ENCODE measurements around the gene GATAD2B. TPM values are rescaled to one million over a fixed set of nuclear protein-coding genes. Genes with fewer than 3 reads are reported as not detected.

GATAD2B gene
- total and polyA plus RNA-seq, 2 of the 4 experiments (the other 2 are of a cell fraction) = 3.8 to 6.2 TPM

DNA sequence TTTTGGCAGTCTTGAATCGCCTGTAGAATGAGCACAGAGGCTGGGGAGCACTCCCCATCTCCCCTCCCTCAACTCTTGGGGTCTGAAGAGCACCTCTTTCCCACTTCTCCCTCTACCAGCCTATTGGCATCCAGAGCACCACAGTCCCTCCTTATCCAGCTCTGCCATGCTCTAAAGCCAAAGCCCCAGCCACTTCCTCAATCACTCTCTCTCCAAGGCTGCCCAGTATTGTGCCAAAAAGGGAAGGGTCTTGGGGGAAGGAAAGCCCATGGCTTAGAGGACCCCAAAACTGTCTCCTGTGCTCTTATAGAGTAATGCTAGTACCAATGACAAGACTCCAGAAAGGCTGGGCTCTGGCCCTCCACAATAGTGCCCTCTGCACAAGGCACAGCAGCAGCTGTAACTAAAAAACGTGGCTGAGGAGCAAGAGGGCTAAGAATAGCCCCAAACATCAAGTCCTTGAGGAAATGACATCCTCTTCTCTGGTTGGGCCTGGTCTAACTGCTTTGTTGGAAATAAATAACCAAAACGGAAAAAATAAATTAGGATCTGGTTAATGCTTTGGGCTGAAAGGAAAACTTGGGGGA is 119.2 kb downstream of the GATAD2B start:
- no peak overlapping the region for H2BK20ac ChIP-seq (ENCODE audit: low read depth, low read length)
- no peak overlapping the region for H3K18ac ChIP-seq (ENCODE audit: low read depth, low read length)
- ATAC-seq (ENCODE audit: low read depth) = no peak
- no peak overlapping the region for H2AFZ ChIP-seq (replicated peaks; ENCODE audit: low read length, poor library complexity)
- H4K5ac ChIP-seq (ENCODE audit: low read depth, low read length) = no peak overlapping the region
- POLR2A ChIA-PET (ENCODE audit: unreplicated experiment) = no interaction called here
- H3K27ac ChIP-seq (ENCODE audit: insufficient read depth, low read length) = no peak overlapping the region
- H3K4me1 ChIP-seq (ENCODE audit: control insufficient read depth, insufficient read depth, low read length) = 0 out of 2 replicates have a peak, but pooled peaks cover 3% of the 10 kb centered on the region
- no peak for DNase-seq
- H3K4ac ChIP-seq (ENCODE audit: low read depth, low read length) = no peak overlapping the region
- H3K79me1 ChIP-seq (ENCODE audit: low read depth in 1 of 2, low read length in 2 of 2) = 0 out of 4 replicates have a peak, but pooled peaks cover 2 to 4% of the 10 kb centered on the region in 2 experiments
- TF ChIP-seq RFX5 (IDR thresholded peaks at IDR 0.05; ENCODE audit: low read depth, low read length) (no peak), RCOR1 (IDR thresholded peaks at IDR 0.05; ENCODE audit: insufficient replicate concordance, low read length) (no peak), CEBPB (IDR thresholded peaks at IDR 0.05; ENCODE audit: low read depth, low read length) (no peak), SMC3 (IDR thresholded peaks at IDR 0.05; ENCODE audit: low read depth, low read length) (no peak), FOS (IDR thresholded peaks at IDR 0.05; ENCODE audit: low read depth, low read length) (no peak), MAFK (IDR thresholded peaks at IDR 0.05; ENCODE audit: low read depth, low read length) (no peak), POLR2A (IDR thresholded peaks at IDR 0.05; ENCODE audit: low read depth, low read length) (no peak), MAZ (IDR thresholded peaks at IDR 0.05; ENCODE audit: borderline replicate concordance, low read depth, low read length) (no peak), NFE2L2 (IDR thresholded peaks at IDR 0.05; ENCODE audit: low read depth, low read length) (no peak), CHD1 (IDR thresholded peaks at IDR 0.05; ENCODE audit: low read depth, low read length) (no peak), MXI1 (IDR thresholded peaks at IDR 0.05; ENCODE audit: borderline replicate concordance, low read depth, low read length) (no peak), BHLHE40 (IDR thresholded peaks at IDR 0.05; ENCODE audit: low read depth, low read length) (no peak), RAD21 (IDR thresholded peaks at IDR 0.05; ENCODE audit: low read length) (no peak)
- TF ChIP-seq, protein P1, sequence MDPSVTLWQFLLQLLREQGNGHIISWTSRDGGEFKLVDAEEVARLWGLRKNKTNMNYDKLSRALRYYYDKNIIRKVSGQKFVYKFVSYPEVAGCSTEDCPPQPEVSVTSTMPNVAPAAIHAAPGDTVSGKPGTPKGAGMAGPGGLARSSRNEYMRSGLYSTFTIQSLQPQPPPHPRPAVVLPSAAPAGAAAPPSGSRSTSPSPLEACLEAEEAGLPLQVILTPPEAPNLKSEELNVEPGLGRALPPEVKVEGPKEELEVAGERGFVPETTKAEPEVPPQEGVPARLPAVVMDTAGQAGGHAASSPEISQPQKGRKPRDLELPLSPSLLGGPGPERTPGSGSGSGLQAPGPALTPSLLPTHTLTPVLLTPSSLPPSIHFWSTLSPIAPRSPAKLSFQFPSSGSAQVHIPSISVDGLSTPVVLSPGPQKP (IDR thresholded peaks at IDR 0.05; ENCODE audit: borderline replicate concordance, low read depth, low read length) = no peak
- TF ChIP-seq, protein P2, sequence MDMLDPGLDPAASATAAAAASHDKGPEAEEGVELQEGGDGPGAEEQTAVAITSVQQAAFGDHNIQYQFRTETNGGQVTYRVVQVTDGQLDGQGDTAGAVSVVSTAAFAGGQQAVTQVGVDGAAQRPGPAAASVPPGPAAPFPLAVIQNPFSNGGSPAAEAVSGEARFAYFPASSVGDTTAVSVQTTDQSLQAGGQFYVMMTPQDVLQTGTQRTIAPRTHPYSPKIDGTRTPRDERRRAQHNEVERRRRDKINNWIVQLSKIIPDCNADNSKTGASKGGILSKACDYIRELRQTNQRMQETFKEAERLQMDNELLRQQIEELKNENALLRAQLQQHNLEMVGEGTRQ (IDR thresholded peaks at IDR 0.05; ENCODE audit: low read depth, low read length) = no peak
- TF ChIP-seq, protein P3, sequence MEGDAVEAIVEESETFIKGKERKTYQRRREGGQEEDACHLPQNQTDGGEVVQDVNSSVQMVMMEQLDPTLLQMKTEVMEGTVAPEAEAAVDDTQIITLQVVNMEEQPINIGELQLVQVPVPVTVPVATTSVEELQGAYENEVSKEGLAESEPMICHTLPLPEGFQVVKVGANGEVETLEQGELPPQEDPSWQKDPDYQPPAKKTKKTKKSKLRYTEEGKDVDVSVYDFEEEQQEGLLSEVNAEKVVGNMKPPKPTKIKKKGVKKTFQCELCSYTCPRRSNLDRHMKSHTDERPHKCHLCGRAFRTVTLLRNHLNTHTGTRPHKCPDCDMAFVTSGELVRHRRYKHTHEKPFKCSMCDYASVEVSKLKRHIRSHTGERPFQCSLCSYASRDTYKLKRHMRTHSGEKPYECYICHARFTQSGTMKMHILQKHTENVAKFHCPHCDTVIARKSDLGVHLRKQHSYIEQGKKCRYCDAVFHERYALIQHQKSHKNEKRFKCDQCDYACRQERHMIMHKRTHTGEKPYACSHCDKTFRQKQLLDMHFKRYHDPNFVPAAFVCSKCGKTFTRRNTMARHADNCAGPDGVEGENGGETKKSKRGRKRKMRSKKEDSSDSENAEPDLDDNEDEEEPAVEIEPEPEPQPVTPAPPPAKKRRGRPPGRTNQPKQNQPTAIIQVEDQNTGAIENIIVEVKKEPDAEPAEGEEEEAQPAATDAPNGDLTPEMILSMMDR (conservative IDR thresholded peaks at IDR 0.05; ENCODE audit: low read depth, low read length) = no peak
- H2BK120ac ChIP-seq (ENCODE audit: low read depth, low read length) = no peak overlapping the region
- no peak overlapping the region for H3K9ac ChIP-seq (ENCODE audit: low read depth, low read length)
- BruUV-seq (replicated peaks) = no TSS peak
- H2AK5ac ChIP-seq (ENCODE audit: low read depth, low read length) = no peak overlapping the region
- H3K9me1 ChIP-seq (ENCODE audit: insufficient read depth, low read length) = 0 out of 2 replicates have a peak, but pooled peaks cover 6% of the 10 kb centered on the region
- no peak overlapping the region for H3K23ac ChIP-seq (ENCODE audit: low read depth, low read length)
- no peak overlapping the region for H2AK9ac ChIP-seq (replicated peaks; ENCODE audit: low read depth, low read length, poor library complexity)
- no peak overlapping the region for H4K8ac ChIP-seq (ENCODE audit: low read depth in 2 of 2, low read length in 2 of 2)
- in situ Hi-C loops (cut with MboI; ENCODE audit: low sequenced_read_pairs) (no loop called here), intact Hi-C loops (cut with micrococcal nuclease) (no loop called here), dilution Hi-C loops (cut with HindIII; ENCODE audit: low sequenced_read_pairs, unreplicated experiment) (loop anchor here (25.0 kb wide), 1 partner anchor 109 kb away; the partner anchor contains the start of gene GATAD2B)
- H3K27me3 ChIP-seq (ENCODE audit: control insufficient read depth, insufficient read depth, low read length) = no peaks in the 10 kb centered on the region
- CTCF ChIA-PET = no interaction called here
- no peak overlapping the region for H3K56ac ChIP-seq (ENCODE audit: extremely low read depth, insufficient read depth, low read length)
- no peak overlapping the region for H2BK15ac ChIP-seq (ENCODE audit: low read depth, low read length)
- no peaks in the 10 kb centered on the region for H3K9me3 ChIP-seq (ENCODE audit: control insufficient read depth, insufficient read depth, low read length)
- H2BK5ac ChIP-seq (ENCODE audit: low read depth, low read length, poor library complexity, severe bottlenecking) = no peak overlapping the region
- H3K14ac ChIP-seq (replicated peaks; ENCODE audit: low read depth, low read length) = no peak overlapping the region
- H3K4me2 ChIP-seq (ENCODE audit: low read depth, low read length) = no peak overlapping the region
- no peak overlapping the region for H3K4me3 ChIP-seq (ENCODE audit: insufficient read depth, low read depth, low read length)
- no peak overlapping the region for H4K91ac ChIP-seq (ENCODE audit: insufficient read depth, low read depth, low read length)
- peaks cover 17% of the 10 kb centered on the region for H3K36me3 ChIP-seq (ENCODE audit: control insufficient read depth, insufficient read depth, low read length)
- H4K20me1 ChIP-seq (ENCODE audit: insufficient read depth, low read length) = no peaks in the 10 kb centered on the region
- 80% methylated on average over 1 of the region's 3 CpGs; no CpG with 5 or more reads in 1 of the 2 experiments for WGBS, 2 experiments (ENCODE audit: extremely low coverage in 2 of 2, insufficient read length in 1 of 2)
